ENCODE data around the gene VPS26B.

- TF ChIP-seq CREB1 (IDR thresholded peaks at IDR 0.05; ENCODE audit: low read depth), result no peak
- no peak for TF ChIP-seq YY1 (IDR thresholded peaks at IDR 0.05; ENCODE audit: low read depth)
- TF ChIP-seq TAF1 (IDR thresholded peaks at IDR 0.05; ENCODE audit: low read depth), result no peak
- no peak for TF ChIP-seq RAD21 (IDR thresholded peaks at IDR 0.05; ENCODE audit: low read depth)
Measured at GRCh38 chr11:134205729-134206128, 18.7 kb upstream of the VPS26B start.

All from Ishikawa (cell line).